Naive thymus-derived CD4-positive, alpha-beta T cell (primary cell): ENCODE measurements around the gene RECK. TPM values are rescaled to one million over a fixed set of nuclear protein-coding genes. Genes with fewer than 3 reads are reported as not detected.

ENCODE experiments used
- ATAC-seq: fragments of 150-1000 bp; cut with Tn5 transposase; 2 replicates; pipeline ENCODE4 v1.10.0; 2021; ENCODE audit warnings: mild to moderate bottlenecking, moderate library complexity
- CTCF ChIA-PET: fragments of 350-600 bp; sonication (Branson Sonifier 250); formaldehyde crosslinking; loops from one replicate; lab custom pipeline; 2021; ENCODE audit warnings: antibody characterized with exemption; lab: Charles Lee
- POLR2A ChIA-PET: fragments of 350-600 bp; sonication (Branson Sonifier 250); formaldehyde crosslinking; loops from one replicate; lab custom pipeline; 2021; ENCODE audit warnings: antibody characterized with exemption, inconsistent platforms; lab: Charles Lee
- DNase-seq, 9 donors: peaks; one replicate each; pipeline versions ENCODE4 v3.0.0 to v3.0.0-alpha.2; 2020 to 2022; ENCODE audit warnings: mixed read lengths in 1 of 9
- H3K27ac ChIP-seq: one replicate; pipeline ENCODE4 v1.7.0; 2013; ENCODE audit warnings: mild to moderate bottlenecking, low read depth, low read length, moderate library complexity
- H3K27me3 ChIP-seq, 2 donors: one replicate each; pipeline ENCODE4 v1.7.0; 2013; ENCODE audit warnings: low read length in 2 of 2, mild to moderate bottlenecking in 2 of 2, moderate library complexity in 2 of 2; ENCODE audit not compliant: control insufficient read depth in 2 of 2, insufficient read depth in 2 of 2
- H3K36me3 ChIP-seq, 3 experiments: 1 replicate in 2 of 3; 2 replicates in 1 of 3; pipeline ENCODE4 v1.7.0; 2013; ENCODE audit warnings: low read length in 3 of 3, mild to moderate bottlenecking in 3 of 3, moderate library complexity in 1 of 3; ENCODE audit not compliant: insufficient read depth in 3 of 3, control insufficient read depth in 2 of 3
- H3K4me1 ChIP-seq, 2 donors: one replicate each; pipeline ENCODE4 v1.7.0; 2013; ENCODE audit warnings: low read length in 2 of 2, mild to moderate bottlenecking in 2 of 2, moderate library complexity in 1 of 2; ENCODE audit not compliant: control insufficient read depth in 2 of 2, insufficient read depth in 2 of 2
- H3K4me3 ChIP-seq: 2 replicates; pipeline ENCODE4 v1.7.0; 2013; ENCODE audit warnings: mild to moderate bottlenecking, low read length
- H3K9me3 ChIP-seq, 3 experiments: 1 replicate in 2 of 3; 2 replicates in 1 of 3; pipeline ENCODE4 v1.7.0; 2013; ENCODE audit warnings: low read length in 3 of 3; ENCODE audit not compliant: control insufficient read depth in 2 of 3
- H3K27ac Mint-ChIP-seq, 9 donors: one replicate each; pipeline ENCODE4 v1.8.0; 2020 to 2022; ENCODE audit warnings: mixed read lengths in 9 of 9, mild to moderate bottlenecking in 8 of 9, moderate library complexity in 5 of 9, inconsistent platforms in 2 of 9
- H3K27me3 Mint-ChIP-seq, 5 donors: one replicate each; pipeline ENCODE4 v1.8.0; 2021 to 2022; ENCODE audit warnings: mixed read lengths in 5 of 5, mild to moderate bottlenecking in 1 of 5
- H3K36me3 Mint-ChIP-seq, 5 donors: one replicate each; pipeline ENCODE4 v1.8.0; 2020 to 2022; ENCODE audit warnings: mixed read lengths in 5 of 5, mild to moderate bottlenecking in 3 of 5, inconsistent platforms in 1 of 5
- H3K4me1 Mint-ChIP-seq, 7 donors: one replicate each; pipeline ENCODE4 v1.8.0; 2020 to 2022; ENCODE audit warnings: mixed read lengths in 7 of 7, mild to moderate bottlenecking in 3 of 7, inconsistent platforms in 1 of 7
- H3K4me3 Mint-ChIP-seq, 10 donors: one replicate each; pipeline ENCODE4 v1.8.0; 2020 to 2022; ENCODE audit warnings: mild to moderate bottlenecking in 10 of 10, mixed read lengths in 10 of 10, moderate library complexity in 6 of 10, inconsistent platforms in 2 of 10
- H3K9me3 Mint-ChIP-seq, 11 donors: one replicate each; pipeline ENCODE4 v1.8.0; 2020 to 2022; ENCODE audit warnings: mixed read lengths in 11 of 11, mild to moderate bottlenecking in 4 of 11, inconsistent platforms in 1 of 11, moderate library complexity in 1 of 11
- intact Hi-C, 2 donors: fragments of 100-400 bp; cut with micrococcal nuclease; formaldehyde crosslinking; loops; one replicate each; pipeline ENCODE4 v1.15.1; 2023
- polyA plus RNA-seq, 2 donors: library from polyadenylated mRNA; unstranded; fragments of 300-500 nt; fragmentation: Illumina TruSeq; gene quantifications; one replicate each; pipeline ENCODE4 v1.2.3, GENCODE V29; 2021
- total RNA-seq, 6 experiments: library from RNA in 5 of 6; stranded (reverse) in 5 of 6; gene quantifications; 1 replicate in 5 of 6; 2 replicates in 1 of 6; pipeline ENCODE4 v1.2.3 and lab custom pipeline; 2021 to 2026

Gene RECK
- total and polyA plus RNA-seq, 7 experiments from 2014 or later, result 7.4 to 26.2 (median 13.9) TPM

DNA sequence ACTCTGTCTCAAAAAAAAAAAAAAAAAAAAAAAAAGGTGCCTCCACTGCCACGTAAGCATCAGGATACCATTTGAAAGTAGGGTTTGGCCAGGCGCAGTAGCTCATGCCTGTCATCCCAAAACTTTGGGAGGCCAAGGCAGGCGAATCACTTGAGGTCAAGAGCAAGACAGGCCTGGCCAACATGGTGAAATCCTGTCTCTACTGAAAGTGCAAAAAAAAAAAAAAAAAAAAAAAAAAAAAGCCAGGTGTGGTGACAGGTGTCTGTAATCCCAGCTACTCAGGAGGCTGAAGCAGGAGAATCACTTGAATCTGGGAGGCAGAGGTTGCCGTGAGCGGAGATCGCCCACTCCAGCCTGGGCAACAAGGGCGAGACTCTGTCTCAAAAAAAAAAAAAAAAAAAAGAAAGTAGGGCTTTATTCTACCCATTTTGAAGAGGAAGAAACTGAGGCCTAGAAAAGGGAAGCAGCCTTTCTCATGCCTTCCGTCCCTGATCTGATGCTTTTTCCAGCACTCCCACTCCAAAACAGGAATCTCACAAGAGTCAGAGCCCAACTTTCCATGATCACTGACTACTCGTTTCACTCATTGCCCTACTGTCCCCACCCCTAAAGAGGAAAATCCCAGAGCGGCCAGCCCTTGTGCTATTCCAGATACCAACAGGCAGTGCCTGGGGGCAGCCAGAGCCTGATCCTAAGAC, 116.2 kb downstream of the RECK start:
- DNase-seq, result no peak
- H3K4me1 ChIP-seq, result peaks cover 55 to 59% of the 10 kb centered on the region in 2 donors
- Mint-ChIP-seq H3K36me3 (peaks cover 0 to 43% (median 14%) of the 10 kb centered on the region in 5 donors), H3K4me3 (peak overlapping the region in 8 of 10 donors; percentile 27 to 62 (median 46)), H3K4me1 (peaks cover 35 to 56% (median 49%) of the 10 kb centered on the region in 7 donors), H3K27me3 (no peaks in the 10 kb centered on the region), H3K27ac (peak overlapping the region; percentile 67 to 99 (median 87)), H3K9me3 (no peaks in the 10 kb centered on the region)
- no peak overlapping the region for H3K4me3 ChIP-seq
- H3K27ac ChIP-seq, result peak overlapping the region; percentile 88
- peaks cover 0 to 9% (median 0%) of the 10 kb centered on the region in 3 experiments for H3K36me3 ChIP-seq
- intact Hi-C loops, result loop anchor here (1.0 kb wide), 6 partner anchors 8 to 50 kb away; partner anchors contain the start of genes CLTA (in 1 of the 2) and GLIPR2 (in 1 of the 2)
- POLR2A ChIA-PET, result interaction anchor here (0.6 to 2.6 kb wide), 9 partner anchors 9 to 287 kb away, joined by 3 to 14 read pairs (median 5); partner anchors contain the start of gene GLIPR2
- ATAC-seq, result no peak
- CTCF ChIA-PET, result interaction anchor here (0.9 to 1.8 kb wide), 2 partner anchors 14 to 16 kb away, joined by 3 to 7 read pairs; partner anchors contain the start of gene GLIPR2
- H3K9me3 ChIP-seq, result no peaks in the 10 kb centered on the region
- no peaks in the 10 kb centered on the region for H3K27me3 ChIP-seq

DNA sequence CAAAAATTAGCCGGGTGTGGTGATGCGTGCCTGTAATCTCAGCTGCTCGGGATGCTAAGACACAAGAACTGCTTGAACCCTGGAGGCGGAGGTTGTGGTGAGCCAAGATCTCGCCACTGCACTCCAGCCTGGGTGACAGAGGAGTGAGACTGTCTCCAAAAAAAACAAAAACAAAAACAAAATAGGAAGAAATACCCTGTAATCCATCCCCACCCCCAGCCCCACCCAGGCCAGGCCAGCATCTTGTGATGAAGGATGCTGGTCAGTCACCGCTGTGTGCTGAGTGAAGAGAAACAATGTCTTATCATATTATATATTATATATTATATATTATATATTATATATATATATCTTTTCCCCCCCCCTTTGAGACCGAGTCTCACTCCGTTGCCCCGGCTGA, 117.0 kb downstream of the RECK start:
- Mint-ChIP-seq H3K36me3 (peaks cover 0 to 47% (median 18%) of the 10 kb centered on the region in 5 donors), H3K4me3 (peak overlapping the region in 6 of 10 donors; percentile 0 to 69 (median 50)), H3K27me3 (no peaks in the 10 kb centered on the region), H3K4me1 (peaks cover 34 to 53% (median 43%) of the 10 kb centered on the region in 7 donors), H3K9me3 (peaks cover 0 to 3% (median 0%) of the 10 kb centered on the region in 11 donors), H3K27ac (peak overlapping the region; percentile 67 to 99 (median 87))
- ATAC-seq (no peak), DNase-seq (no peak)
- Histone ChIP-seq H3K9me3 (no peaks in the 10 kb centered on the region), H3K27ac (no peak overlapping the region), H3K36me3 (peaks cover 0 to 9% (median 0%) of the 10 kb centered on the region in 3 experiments), H3K27me3 (no peaks in the 10 kb centered on the region), H3K4me1 (peaks cover 46 to 51% of the 10 kb centered on the region in 2 donors), H3K4me3 (no peak overlapping the region)
- POLR2A ChIA-PET, result interaction anchor here (0.7 to 1.6 kb wide), 2 partner anchors 12 to 62 kb away, joined by 4 to 8 read pairs; no protein-coding TSS in a partner anchor
- CTCF ChIA-PET, result interaction anchor here (2.0 kb wide), 1 partner anchor 17 kb away, joined by 4 read pairs; the partner anchor contains the start of gene GLIPR2
- intact Hi-C loops, result no loop called here

DNA sequence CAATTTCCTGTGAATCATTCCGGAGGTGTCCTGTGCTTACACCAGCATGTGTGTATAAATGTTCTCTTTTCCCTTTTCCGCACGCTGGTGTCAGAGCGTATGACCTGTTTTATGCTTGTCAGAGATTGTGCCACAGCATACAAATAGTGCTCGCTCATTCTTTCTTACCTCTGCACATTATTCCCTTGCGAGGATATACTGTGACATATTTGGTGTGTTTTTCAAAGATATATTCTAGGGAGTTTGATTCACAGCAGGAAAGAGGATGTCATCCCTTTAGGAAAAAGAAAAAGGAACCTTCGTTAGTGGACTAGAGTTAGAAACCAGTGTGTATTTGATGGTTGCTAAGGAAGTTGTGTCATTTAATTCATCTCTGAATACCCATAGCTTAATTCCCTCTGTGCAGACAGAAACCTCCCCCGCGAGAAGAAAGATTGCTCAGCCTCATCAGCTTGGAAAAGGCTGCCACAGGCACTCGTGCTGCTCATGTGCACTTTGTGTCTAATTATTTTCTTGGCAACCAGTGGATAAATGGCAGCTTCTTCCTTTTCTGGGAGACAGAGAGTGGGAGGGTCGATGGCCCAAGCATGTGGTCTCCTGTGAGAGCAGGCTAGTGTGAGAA, 117.7 kb downstream of the RECK start:
- ATAC-seq (peak; percentile 40), DNase-seq (no peak)
- ChIA-PET CTCF (interaction anchor here (1.1 to 2.0 kb wide), 4 partner anchors 9 to 51 kb away, joined by 3 to 6 read pairs (median 4); partner anchors contain the start of gene GLIPR2), POLR2A (interaction anchor here (0.7 to 1.6 kb wide), 4 partner anchors 10 to 63 kb away, joined by 3 to 8 read pairs (median 4); partner anchors contain the start of gene GLIPR2)
- H3K9me3 ChIP-seq, result no peaks in the 10 kb centered on the region
- H3K9me3 Mint-ChIP-seq, result peaks cover 0 to 3% (median 0%) of the 10 kb centered on the region in 11 donors
- peak overlapping the region; percentile 39 for H3K27ac ChIP-seq
- peaks cover 39 to 45% of the 10 kb centered on the region in 2 donors for H3K4me1 ChIP-seq
- H3K27ac Mint-ChIP-seq, result peak overlapping the region in 8 of 9 donors; percentile 47 to 89 (median 68)
- no peaks in the 10 kb centered on the region for H3K27me3 Mint-ChIP-seq
- peaks cover 38 to 51% (median 42%) of the 10 kb centered on the region in 7 donors for H3K4me1 Mint-ChIP-seq
- H3K4me3 Mint-ChIP-seq, result peak overlapping the region in 8 of 10 donors; percentile 0 to 69 (median 22)
- H3K36me3 ChIP-seq, result peaks cover 0 to 12% (median 0%) of the 10 kb centered on the region in 3 experiments
- no peaks in the 10 kb centered on the region for H3K27me3 ChIP-seq
- intact Hi-C loops, result no loop called here
- no peak overlapping the region for H3K4me3 ChIP-seq
- peaks cover 0 to 54% (median 21%) of the 10 kb centered on the region in 5 donors for H3K36me3 Mint-ChIP-seq

DNA sequence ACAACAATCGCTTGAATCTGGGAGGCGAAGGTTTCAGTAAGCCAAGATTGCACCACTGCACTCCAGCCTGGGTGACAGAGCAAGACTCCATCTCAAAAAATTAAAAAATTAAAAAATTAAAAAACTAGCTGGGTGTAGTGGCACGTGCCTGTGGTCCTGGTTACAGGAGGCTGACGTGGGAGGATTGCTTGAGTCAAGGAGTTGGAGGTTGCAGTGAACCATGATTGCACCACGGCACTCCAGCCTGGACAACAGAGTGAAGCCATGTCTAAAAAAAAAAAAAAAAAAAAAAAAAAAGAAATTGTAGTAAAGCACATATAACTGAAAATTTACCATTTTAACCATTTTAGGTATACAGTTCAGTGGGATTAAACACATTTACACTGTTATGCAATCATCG, 119.4 kb downstream of the RECK start:
- H3K4me3 Mint-ChIP-seq, result no peak overlapping the region
- CTCF ChIA-PET, result interaction anchor here (1.2 kb wide), 1 partner anchor 53 kb away, joined by 6 read pairs; no protein-coding TSS in a partner anchor
- ATAC-seq (no peak), DNase-seq (no peak)
- no peak overlapping the region for H3K4me3 ChIP-seq
- peaks cover 26 to 41% (median 35%) of the 10 kb centered on the region in 7 donors for H3K4me1 Mint-ChIP-seq
- H3K36me3 ChIP-seq, result peaks cover 0 to 12% (median 0%) of the 10 kb centered on the region in 3 experiments
- no peak overlapping the region for H3K27ac Mint-ChIP-seq
- H3K9me3 Mint-ChIP-seq, result peaks cover 0 to 3% (median 0%) of the 10 kb centered on the region in 11 donors
- intact Hi-C loops, result no loop called here
- H3K36me3 Mint-ChIP-seq, result peaks cover 0 to 53% (median 19%) of the 10 kb centered on the region in 5 donors
- H3K27me3 Mint-ChIP-seq, result no peaks in the 10 kb centered on the region
- no peaks in the 10 kb centered on the region for H3K27me3 ChIP-seq
- POLR2A ChIA-PET, result interaction anchor here (1.0 to 1.4 kb wide), 3 partner anchors 8 to 15 kb away, joined by 3 to 5 read pairs (median 5); no protein-coding TSS in a partner anchor
- H3K27ac ChIP-seq, result no peak overlapping the region
- no peaks in the 10 kb centered on the region for H3K9me3 ChIP-seq
- peaks cover 23 to 33% of the 10 kb centered on the region in 2 donors for H3K4me1 ChIP-seq

DNA sequence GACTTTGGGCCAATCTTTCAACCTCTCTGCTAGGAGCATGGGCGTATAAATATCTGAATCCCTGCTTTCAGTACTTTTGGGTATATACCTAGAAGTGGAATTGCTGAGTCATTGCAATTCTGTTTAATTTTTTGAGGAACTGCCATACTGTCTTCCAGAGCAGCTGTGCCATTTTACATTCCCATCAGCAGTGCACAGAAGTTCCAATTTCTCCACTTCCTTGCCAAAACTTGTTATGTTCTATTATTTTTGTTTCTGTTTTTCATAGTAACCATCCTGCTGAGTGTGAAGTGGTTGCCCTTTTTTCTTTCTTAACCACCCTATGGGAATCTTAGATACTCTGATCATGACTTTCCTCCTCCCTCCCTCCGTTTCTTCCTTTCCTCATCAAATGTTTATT, 121.4 kb downstream of the RECK start:
- ChIA-PET CTCF (interaction anchor here (0.6 kb wide), 1 partner anchor 171 kb away, joined by 3 read pairs; no protein-coding TSS in a partner anchor), POLR2A (interaction anchor here (0.6 to 1.5 kb wide), 3 partner anchors 9 to 293 kb away, joined by 3 to 5 read pairs (median 4); no protein-coding TSS in a partner anchor)
- ATAC-seq (no peak), DNase-seq (no peak)
- Histone ChIP-seq H3K27ac (no peak overlapping the region), H3K4me1 (peaks cover 3 to 13% of the 10 kb centered on the region in 2 donors), H3K36me3 (peaks cover 0 to 12% (median 0%) of the 10 kb centered on the region in 3 experiments), H3K27me3 (no peaks in the 10 kb centered on the region), H3K4me3 (no peak overlapping the region), H3K9me3 (no peaks in the 10 kb centered on the region)
- H3K27me3 Mint-ChIP-seq, result no peaks in the 10 kb centered on the region
- intact Hi-C loops, result no loop called here
- no peak overlapping the region for H3K4me3 Mint-ChIP-seq
- H3K9me3 Mint-ChIP-seq, result peaks cover 0 to 3% (median 0%) of the 10 kb centered on the region in 11 donors
- peaks cover 0 to 55% (median 20%) of the 10 kb centered on the region in 5 donors for H3K36me3 Mint-ChIP-seq
- H3K27ac Mint-ChIP-seq, result no peak overlapping the region
- H3K4me1 Mint-ChIP-seq, result peaks cover 11 to 31% (median 25%) of the 10 kb centered on the region in 7 donors

DNA sequence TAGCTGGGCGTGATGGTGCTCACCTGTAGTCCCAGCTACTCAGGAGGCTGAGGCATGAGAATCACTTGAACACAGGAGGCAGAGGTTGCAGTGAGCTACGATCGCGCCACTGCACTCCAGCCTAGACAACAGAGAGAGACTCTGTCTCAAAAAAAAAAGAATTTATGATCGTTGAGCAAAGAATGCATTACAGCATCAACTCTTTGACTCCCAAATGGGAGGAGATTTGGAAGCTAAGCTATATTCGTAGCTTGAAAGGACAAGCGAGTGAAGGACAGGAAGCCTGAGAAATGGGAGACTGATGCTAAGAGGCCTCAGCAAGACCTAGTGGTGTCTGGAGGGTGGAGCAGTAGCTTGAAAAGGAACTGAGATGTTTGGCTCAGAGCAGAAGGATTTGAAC, 122.2 kb downstream of the RECK start:
- Histone ChIP-seq H3K4me3 (no peak overlapping the region), H3K27ac (no peak overlapping the region), H3K9me3 (no peaks in the 10 kb centered on the region), H3K36me3 (peaks cover 0 to 12% (median 0%) of the 10 kb centered on the region in 3 experiments), H3K4me1 (peaks cover 0 to 9% of the 10 kb centered on the region in 2 donors), H3K27me3 (no peaks in the 10 kb centered on the region)
- CTCF ChIA-PET, result interaction anchor here (0.6 to 2.8 kb wide), 2 partner anchors 57 to 170 kb away, joined by 3 to 8 read pairs; no protein-coding TSS in a partner anchor
- Mint-ChIP-seq H3K27me3 (no peaks in the 10 kb centered on the region), H3K4me1 (peaks cover 7 to 26% (median 20%) of the 10 kb centered on the region in 7 donors), H3K4me3 (no peak overlapping the region), H3K9me3 (peaks cover 0 to 3% (median 0%) of the 10 kb centered on the region in 11 donors), H3K36me3 (peaks cover 0 to 52% (median 20%) of the 10 kb centered on the region in 5 donors), H3K27ac (peak overlapping the region in 1 of 9 donors; percentile 46)
- POLR2A ChIA-PET, result interaction anchor here (0.6 to 1.5 kb wide), 3 partner anchors 9 to 294 kb away, joined by 4 to 6 read pairs (median 5); no protein-coding TSS in a partner anchor
- intact Hi-C loops, result no loop called here
- DNase-seq, result no peak
- no peak for ATAC-seq
